H9 (cell line): ENCODE results near the gene GTF3C1. TPM values are rescaled to one million over a fixed set of nuclear protein-coding genes. Genes with fewer than 3 reads are reported as not detected.

Experiments used
- DNase-seq: peaks from one replicate; pipeline ENCODE4 v3.0.0-alpha.2; 2017
- H2AFZ ChIP-seq: one replicate; pipeline ENCODE4 v1.6.1; 2013; ENCODE audit warnings: mild to moderate bottlenecking, low read length, control low read depth, moderate library complexity
- H2AK5ac ChIP-seq: 2 replicates; pipeline ENCODE4 v1.6.1; 2013; ENCODE audit warnings: low read length, control low read depth, mixed read lengths; ENCODE audit not compliant: insufficient read length
- H2BK120ac ChIP-seq: one replicate; pipeline ENCODE4 v1.6.1; 2013; ENCODE audit warnings: low read depth, mild to moderate bottlenecking, low read length, control low read depth, inconsistent platforms; ENCODE audit not compliant: poor library complexity, severe bottlenecking
- H2BK12ac ChIP-seq: 2 replicates; pipeline ENCODE4 v1.6.1; 2013; ENCODE audit warnings: low read length, control low read depth, mixed read lengths, low read depth; ENCODE audit not compliant: insufficient read length
- H2BK15ac ChIP-seq: 2 replicates; pipeline ENCODE4 v1.6.1; 2013; ENCODE audit warnings: low read depth, low read length, control low read depth
- H2BK20ac ChIP-seq: one replicate; pipeline ENCODE4 v1.6.1; 2013; ENCODE audit warnings: low read depth, mild to moderate bottlenecking, low read length, control low read depth, inconsistent platforms; ENCODE audit not compliant: poor library complexity, severe bottlenecking
- H2BK5ac ChIP-seq: 2 replicates; pipeline ENCODE4 v1.6.1; 2013; ENCODE audit warnings: low read length, control low read depth, mixed read lengths; ENCODE audit not compliant: insufficient read length
- H3K14ac ChIP-seq: 2 replicates; pipeline ENCODE4 v1.6.1; 2013; ENCODE audit warnings: low read length, control low read depth; ENCODE audit not compliant: insufficient read depth
- H3K18ac ChIP-seq: 2 replicates; pipeline ENCODE4 v1.6.1; 2013; ENCODE audit warnings: low read depth, mild to moderate bottlenecking, mixed read lengths, low read length, control low read depth; ENCODE audit not compliant: insufficient read length
- H3K23ac ChIP-seq: 2 replicates; pipeline ENCODE4 v1.6.1; 2013; ENCODE audit warnings: low read length, control low read depth, mixed read lengths, low read depth; ENCODE audit not compliant: insufficient read length
- H3K23me2 ChIP-seq: 2 replicates; pipeline ENCODE4 v1.6.1; 2013; ENCODE audit warnings: low read depth, mild to moderate bottlenecking, mixed read lengths, low read length, control low read depth; ENCODE audit not compliant: insufficient read length, poor library complexity, severe bottlenecking
- H3K27ac ChIP-seq: 2 replicates; pipeline ENCODE4 v1.5.1; 2013; ENCODE audit warnings: low read length, control low read depth, mixed read lengths, low read depth; ENCODE audit not compliant: insufficient read length
- H3K27me3 ChIP-seq: 2 replicates; pipeline ENCODE4 v1.6.1; 2013; ENCODE audit warnings: low read length, control low read depth, inconsistent platforms; ENCODE audit not compliant: insufficient read depth
- H3K4ac ChIP-seq: 2 replicates; pipeline ENCODE4 v1.6.1; 2013; ENCODE audit warnings: low read depth, mild to moderate bottlenecking, control low read depth, inconsistent platforms, low read length, moderate library complexity
- H3K4me1 ChIP-seq: 2 replicates; pipeline ENCODE4 v1.6.1; 2013; ENCODE audit warnings: low read length, control low read depth, inconsistent platforms; ENCODE audit not compliant: insufficient read depth
- H3K4me2 ChIP-seq: 2 replicates; pipeline ENCODE4 v1.6.1; 2013; ENCODE audit warnings: low read length, control low read depth, mixed read lengths; ENCODE audit not compliant: insufficient read length, insufficient read depth
- H3K56ac ChIP-seq: 2 replicates; pipeline ENCODE4 v1.6.1; 2013; ENCODE audit warnings: low read depth, mild to moderate bottlenecking, mixed read lengths, low read length, control low read depth; ENCODE audit not compliant: insufficient read length
- H3K79me1 ChIP-seq: 2 replicates; pipeline ENCODE4 v1.6.1; 2013; ENCODE audit warnings: low read depth, mild to moderate bottlenecking, moderate library complexity, low read length, control low read depth, inconsistent platforms; ENCODE audit not compliant: insufficient read depth, poor library complexity, severe bottlenecking
- H3K79me2 ChIP-seq: 2 replicates; pipeline ENCODE4 v1.6.1; 2013; ENCODE audit warnings: low read length, control low read depth, inconsistent platforms; ENCODE audit not compliant: insufficient read depth
- H3K9ac ChIP-seq: 2 replicates; pipeline ENCODE4 v1.6.1; 2013; ENCODE audit warnings: low read length, control low read depth, mixed read lengths; ENCODE audit not compliant: insufficient read length; ENCODE audit errors: extremely low read depth
- H3K9me3 ChIP-seq: one replicate; pipeline ENCODE4 v1.6.1; 2013; ENCODE audit warnings: low read depth, low read length, inconsistent platforms; ENCODE audit not compliant: control insufficient read depth
- H3T11ph ChIP-seq: one replicate; pipeline ENCODE4 v1.6.1; 2013; ENCODE audit warnings: mild to moderate bottlenecking, low read length, control low read depth, inconsistent platforms
- H4K20me1 ChIP-seq: one replicate; pipeline ENCODE4 v1.6.1; 2013; ENCODE audit not compliant: control insufficient read depth, insufficient read length, insufficient read depth
- H4K5ac ChIP-seq: 2 replicates; pipeline ENCODE4 v1.6.1; 2013; ENCODE audit warnings: low read depth, mild to moderate bottlenecking, mixed read lengths, low read length, control low read depth; ENCODE audit not compliant: insufficient read length
- H4K8ac ChIP-seq: replicated peaks from 2 replicates; pipeline ENCODE4 v1.6.1; 2013; ENCODE audit warnings: low read length, control low read depth, mixed read lengths, low read depth; ENCODE audit not compliant: insufficient read length
- H4K91ac ChIP-seq: 2 replicates; pipeline ENCODE4 v1.6.1; 2013; ENCODE audit warnings: low read depth, mild to moderate bottlenecking, moderate library complexity, mixed read lengths, low read length, control low read depth; ENCODE audit not compliant: insufficient read length
- H3K27ac Mint-ChIP-seq, 3 experiments: 2 replicates in 2 of 3; 3 replicates in 1 of 3; pipeline ENCODE4 v1.8.0; 2020 to 2021; ENCODE audit warnings: mixed read lengths in 3 of 3, mild to moderate bottlenecking in 1 of 3, moderate library complexity in 1 of 3
- H3K27me3 Mint-ChIP-seq: 2 replicates; pipeline ENCODE4 v1.8.0; 2021; ENCODE audit warnings: low read depth, mild to moderate bottlenecking, moderate library complexity, mixed read lengths
- H3K36me3 Mint-ChIP-seq, 3 experiments: 2 replicates in 2 of 3; 3 replicates in 1 of 3; pipeline ENCODE4 v1.8.0; 2020 to 2021; ENCODE audit warnings: low read depth in 3 of 3, mixed read lengths in 3 of 3; ENCODE audit not compliant: insufficient read depth in 1 of 3
- H3K4me1 Mint-ChIP-seq, 2 experiments: 2 replicates each; pipeline ENCODE4 v1.8.0; 2020; ENCODE audit warnings: mixed read lengths in 2 of 2
- H3K4me3 Mint-ChIP-seq, 2 experiments: 2 replicates in 1 of 2; 3 replicates in 1 of 2; pipeline ENCODE4 v1.8.0; 2020 to 2021; ENCODE audit warnings: mild to moderate bottlenecking in 2 of 2, mixed read lengths in 2 of 2, moderate library complexity in 1 of 2
- H3K9me3 Mint-ChIP-seq, 2 experiments: 2 replicates in 1 of 2; 3 replicates in 1 of 2; pipeline ENCODE4 v1.8.0; 2020; ENCODE audit warnings: mild to moderate bottlenecking in 2 of 2, mixed read lengths in 2 of 2, moderate library complexity in 1 of 2
- CTCF ChIP-seq: fragments of 200-600 bp; sonication (generic); conservative IDR thresholded peaks from 3 replicates; pipeline ENCODE4 v1.8.0; 2021; ENCODE audit warnings: antibody characterized with exemption, mild to moderate bottlenecking
- WGBS: extraction: QIAGEN DNeasy Blood & Tissue Kit; methylation state at CpG from one replicate; pipeline ENCODE4 v1.1.7; 2013; ENCODE audit warnings: missing lambda C conversion rate, low lambda C conversion rate, mixed read lengths; ENCODE audit not compliant: insufficient read length; ENCODE audit errors: extremely low coverage; 5-methylcytosine and 5-hydroxymethylcytosine counted together
- total RNA-seq: library from RNA; stranded (reverse); gene quantifications from 2 replicates; pipeline ENCODE4 v1.2.1, GENCODE V29; 2021

GTF3C1 gene
- total RNA-seq, 1 experiment from 2014 or later, result 113 TPM

GRCh38 chr16:27503662-27504061, 46.1 kb downstream of the GTF3C1 start:
- H3K4me1 Mint-ChIP-seq, result no peaks in the 10 kb centered on the region
- Histone ChIP-seq H3K56ac (no peak overlapping the region), H3K23me2 (no peaks in the 10 kb centered on the region), H3K4ac (no peak overlapping the region), H3K4me1 (no peaks in the 10 kb centered on the region), H3K4me2 (no peak overlapping the region), H3K27ac (no peak overlapping the region), H2AFZ (no peak overlapping the region), H3K23ac (no peak overlapping the region), H3K9ac (no peak overlapping the region), H2AK5ac (no peak overlapping the region), H3T11ph (no peak overlapping the region), H4K5ac (no peak overlapping the region), H4K91ac (no peak overlapping the region), H4K8ac (no peak overlapping the region), H2BK120ac (no peak overlapping the region), H2BK12ac (no peak overlapping the region), H2BK5ac (no peak overlapping the region), H3K27me3 (no peaks in the 10 kb centered on the region), H3K9me3 (no peaks in the 10 kb centered on the region), H3K79me1 (no peaks in the 10 kb centered on the region), H3K14ac (no peak overlapping the region), H2BK20ac (no peak overlapping the region), H3K18ac (no peak overlapping the region), H2BK15ac (no peak overlapping the region), H3K79me2 (no peaks in the 10 kb centered on the region), H4K20me1 (no peaks in the 10 kb centered on the region)
- H3K27me3 Mint-ChIP-seq, result no peaks in the 10 kb centered on the region
- peaks cover 61 to 96% (median 95%) of the 10 kb centered on the region in 3 experiments for H3K36me3 Mint-ChIP-seq
- WGBS, result no CpG with 5 or more reads among the region's 5 CpGs
- DNase-seq, result no peak
- no peak overlapping the region; a peak in 1 of 7 replicates for H3K27ac Mint-ChIP-seq
- no peak overlapping the region for H3K4me3 Mint-ChIP-seq
- no peaks in the 10 kb centered on the region for H3K9me3 Mint-ChIP-seq
- no peak for TF ChIP-seq CTCF
